ENCODE results near the gene TUBB8.
"Not testable (repeated sequence)": the region's sequence is repeated elsewhere in the genome, so short reads cannot be mapped to it uniquely, and the experiment has no call there.

TUBB8 gene

GRCh38 chr10:48996-49395, at the start of gene TUBB8:
Gene TUBB8 (minus strand): TSS chr10:49296. CDS start chr10:49238, 58 bp downstream.
- DNase-seq = no peak

- no peak for DNase-seq
Observed at GRCh38 chr10:96466-96865, 47.4 kb upstream of the TUBB8 start.

- no peak for DNase-seq
Observed at GRCh38 chr10:95356-96115, 46.4 kb upstream of the TUBB8 start.

- no peak for DNase-seq
Observed at GRCh38 chr10:94613-95012, 45.5 kb upstream of the TUBB8 start.

GRCh38 chr10:92846-93245, 43.8 kb upstream of the TUBB8 start:
- DNase-seq = no peak

GRCh38 chr10:92153-92552, 43.1 kb upstream of the TUBB8 start:
- no peak for DNase-seq

- DNase-seq = no peak
Observed at GRCh38 chr10:91313-91712, 42.2 kb upstream of the TUBB8 start.

- no peak for DNase-seq
Observed at GRCh38 chr10:90161-90560, 41.1 kb upstream of the TUBB8 start.

GRCh38 chr10:89248-89647, 40.2 kb upstream of the TUBB8 start:
- no peak for DNase-seq

- DNase-seq = no peak
Observed at GRCh38 chr10:88253-88652, 39.2 kb upstream of the TUBB8 start.

GRCh38 chr10:87177-88080, 38.3 kb upstream of the TUBB8 start:
- no peak for DNase-seq

GRCh38 chr10:86031-86430, 36.9 kb upstream of the TUBB8 start:
- DNase-seq = no peak

- no peak for DNase-seq
Observed at GRCh38 chr10:85044-85443, 35.9 kb upstream of the TUBB8 start.

- DNase-seq = no peak
Observed at GRCh38 chr10:83930-84530, 34.9 kb upstream of the TUBB8 start.

- DNase-seq = no peak
Observed at GRCh38 chr10:80477-81105, 31.5 kb upstream of the TUBB8 start.

- no peak for DNase-seq
Observed at GRCh38 chr10:79532-80215, 30.6 kb upstream of the TUBB8 start.

- no peak for DNase-seq
Observed at GRCh38 chr10:78556-78955, 29.5 kb upstream of the TUBB8 start.

- not testable (repeated sequence) for DNase-seq
Observed at GRCh38 chr10:74266-74621, 25.1 kb upstream of the TUBB8 start.

GRCh38 chr10:73543-74265, 24.6 kb upstream of the TUBB8 start:
- DNase-seq = not testable (repeated sequence)

- DNase-seq = not testable (repeated sequence)
Observed at GRCh38 chr10:68156-68555, 19.1 kb upstream of the TUBB8 start.

- not testable (repeated sequence) for DNase-seq
Observed at GRCh38 chr10:49926-50325, 830 bp upstream of the TUBB8 start.

- not testable (repeated sequence) for DNase-seq
Observed at GRCh38 chr10:47864-48263, 1.2 kb downstream of the TUBB8 start.
